GM23338 (cell line): ENCODE results near the gene TRAF3IP1. TPM values are rescaled to one million over a fixed set of nuclear protein-coding genes. Genes with fewer than 3 reads are reported as not detected.

Experiments used
- ATAC-seq: fragments of 200-7000 bp; cut with Tn5 transposase; 3 replicates; pipeline ENCODE4 v1.9.1; 2020
- DNase-seq: peaks from one replicate; pipeline ENCODE4 v3.0.0-alpha.2; 2015; ENCODE audit warnings: low spot score
- H2AFZ ChIP-seq: fragments of 200-600 bp; sonication (generic); 2 replicates; pipeline ENCODE4 v1.8.0; 2016; ENCODE audit warnings: antibody characterized with exemption, mild to moderate bottlenecking, moderate library complexity
- H3F3A ChIP-seq: fragments of 200-600 bp; sonication (generic); replicated peaks from 2 replicates; pipeline ENCODE4 v1.8.0; 2017; ENCODE audit warnings: antibody characterized with exemption, mixed run types, low read depth
- H3K27ac ChIP-seq: fragments of 200-600 bp; sonication (generic); 2 replicates; pipeline ENCODE4 v1.6.1; 2016; ENCODE audit warnings: low read depth
- H3K27me3 ChIP-seq: fragments of 200-600 bp; sonication (generic); 2 replicates; pipeline ENCODE4 v1.8.0; 2016; ENCODE audit warnings: mild to moderate bottlenecking, mixed run types, moderate library complexity; ENCODE audit not compliant: insufficient read depth
- H3K36me3 ChIP-seq: fragments of 200-600 bp; sonication (generic); 2 replicates; pipeline ENCODE4 v1.8.0; 2016; ENCODE audit warnings: mild to moderate bottlenecking; ENCODE audit not compliant: insufficient read depth
- H3K4me1 ChIP-seq: fragments of 200-600 bp; sonication (generic); 2 replicates; pipeline ENCODE4 v1.8.0; 2016; ENCODE audit warnings: mild to moderate bottlenecking, moderate library complexity; ENCODE audit not compliant: insufficient read depth
- H3K4me2 ChIP-seq: fragments of 200-600 bp; sonication (generic); 2 replicates; pipeline ENCODE4 v1.7.1; 2017; ENCODE audit warnings: mixed run types
- H3K4me3 ChIP-seq: fragments of 200-600 bp; sonication (generic); 2 replicates; pipeline ENCODE4 v1.6.1; 2016; ENCODE audit warnings: mixed run types
- H3K79me2 ChIP-seq: fragments of 200-600 bp; sonication (generic); replicated peaks from 2 replicates; pipeline ENCODE4 v1.8.0; 2017; ENCODE audit warnings: mild to moderate bottlenecking; ENCODE audit not compliant: insufficient read depth
- H3K9me2 ChIP-seq: fragments of 200-600 bp; sonication (generic); 2 replicates; pipeline ENCODE4 v1.8.0; 2017; ENCODE audit not compliant: insufficient read depth
- H4K20me1 ChIP-seq: fragments of 200-600 bp; sonication (generic); replicated peaks from 2 replicates; pipeline ENCODE4 v1.8.0; 2017; ENCODE audit warnings: mild to moderate bottlenecking; ENCODE audit not compliant: insufficient read depth
- H3K27ac Mint-ChIP-seq: 2 replicates; pipeline ENCODE4 v1.8.0; 2020; ENCODE audit warnings: inconsistent platforms, mild to moderate bottlenecking, moderate library complexity, mixed read lengths
- H3K27me3 Mint-ChIP-seq: 3 replicates; pipeline ENCODE4 v1.8.0; 2022; ENCODE audit warnings: low read depth, mild to moderate bottlenecking, moderate library complexity, mixed read lengths, inconsistent platforms; ENCODE audit not compliant: insufficient read depth, poor library complexity
- H3K36me3 Mint-ChIP-seq: 3 replicates; pipeline ENCODE4 v1.8.0; 2021; ENCODE audit warnings: low read depth, mild to moderate bottlenecking, inconsistent platforms, moderate library complexity, mixed read lengths
- H3K4me1 Mint-ChIP-seq: 3 replicates; pipeline ENCODE4 v1.8.0; 2020; ENCODE audit warnings: mild to moderate bottlenecking, inconsistent platforms, mixed read lengths
- H3K4me3 Mint-ChIP-seq: 3 replicates; pipeline ENCODE4 v1.8.0; 2021; ENCODE audit warnings: moderate library complexity, mild to moderate bottlenecking, inconsistent platforms, mixed read lengths
- H3K9me3 Mint-ChIP-seq: 3 replicates; pipeline ENCODE4 v1.8.0; 2020; ENCODE audit warnings: moderate library complexity, mild to moderate bottlenecking, inconsistent platforms, mixed read lengths
- CREB1 ChIP-seq: fragments of 250-450 bp; sonication (Bioruptor Pico); IDR thresholded peaks from 2 replicates; pipeline ENCODE4 v1.5.0; 2020; ENCODE audit warnings: low read depth, mild to moderate bottlenecking, moderate library complexity
- CTCF ChIP-seq, 2 experiments: fragments of 200-600 bp in 1 of 2; sonication (generic) in 1 of 2; conservative IDR thresholded peaks; 2 replicates each; pipeline versions ENCODE4 v1.5.1 to v1.6.1; 2016 to 2017; ENCODE audit warnings: antibody characterized with exemption in 2 of 2, low read depth in 2 of 2, mild to moderate bottlenecking in 2 of 2, moderate library complexity in 1 of 2
- ETS1 ChIP-seq: IDR thresholded peaks from 2 replicates; pipeline ENCODE4 v1.6.1; 2016; ENCODE audit warnings: antibody characterized with exemption
- EZH2 ChIP-seq: fragments of 200-600 bp; sonication (generic); IDR thresholded peaks from one replicate; pipeline ENCODE4 v1.8.0; 2017; ENCODE audit warnings: antibody characterized with exemption, mild to moderate bottlenecking, low read depth; ENCODE audit not compliant: unreplicated experiment
- EZH2phosphoT487 ChIP-seq: fragments of 200-600 bp; sonication (generic); IDR thresholded peaks from one replicate; pipeline ENCODE4 v1.8.1; 2018; ENCODE audit warnings: antibody characterized with exemption; ENCODE audit not compliant: unreplicated experiment
- JUNB ChIP-seq: IDR thresholded peaks from one replicate; pipeline ENCODE4 v1.6.1; 2016; ENCODE audit warnings: antibody characterized with exemption; ENCODE audit not compliant: unreplicated experiment
- NANOG ChIP-seq: IDR thresholded peaks from 2 replicates; pipeline ENCODE4 v1.6.1; 2016; ENCODE audit warnings: antibody characterized with exemption, borderline replicate concordance
- POLR2AphosphoS5 ChIP-seq: IDR thresholded peaks from 2 replicates; pipeline ENCODE4 v1.6.1; 2016; ENCODE audit warnings: antibody characterized with exemption, low read depth
- STAT1 ChIP-seq: IDR thresholded peaks from one replicate; pipeline ENCODE4 v1.6.1; 2016; ENCODE audit warnings: antibody characterized with exemption; ENCODE audit not compliant: unreplicated experiment
- ZNF114 ChIP-seq: fragments of 250-450 bp; sonication (Bioruptor Pico); IDR thresholded peaks from 2 replicates; pipeline ENCODE4 v1.5.0; 2020; ENCODE audit warnings: mild to moderate bottlenecking, moderate library complexity
- ZNF331 ChIP-seq: fragments of 250-450 bp; sonication (Bioruptor Pico); IDR thresholded peaks from 2 replicates; pipeline ENCODE4 v1.5.0; 2020; ENCODE audit warnings: low read depth, mild to moderate bottlenecking, moderate library complexity
- ZNF462 ChIP-seq: fragments of 250-450 bp; sonication (Bioruptor Pico); IDR thresholded peaks from 2 replicates; pipeline ENCODE4 v1.5.0; 2020; ENCODE audit warnings: mild to moderate bottlenecking, moderate library complexity
- polyA plus RNA-seq: library from polyadenylated mRNA; unstranded; fragments of >200 nt; fragmentation: Nextera tagmentation; extraction: Ambion mirVana; gene quantifications from 2 replicates; pipeline ENCODE4 v1.2.1, GENCODE V29; 2016
- total RNA-seq: library from RNA; depleted of rRNA; stranded (reverse); fragments of >200 nt; shearing (Covaris generic); gene quantifications from 2 replicates; pipeline ENCODE4 v1.2.3, GENCODE V29; 2014
- TF ChIP-seq, protein P1 (sequence below): IDR thresholded peaks from one replicate; pipeline ENCODE4 v1.6.1; 2018; ENCODE audit warnings: antibody characterized with exemption; ENCODE audit not compliant: unreplicated experiment

Gene TRAF3IP1
- total and polyA plus RNA-seq, 2 experiments from 2014 or later, result 12.5 to 20.7 TPM

GRCh38 chr2:238382381-238382781 lies 62.1 kb downstream of the TRAF3IP1 start:
- H4K20me1 ChIP-seq, result no peaks in the 10 kb centered on the region
- Mint-ChIP-seq H3K4me3 (no peak overlapping the region), H3K9me3 (peaks cover 8% of the 10 kb centered on the region), H3K4me1 (peaks cover 20% of the 10 kb centered on the region), H3K36me3 (peaks cover 12% of the 10 kb centered on the region), H3K27me3 (peaks cover 12% of the 10 kb centered on the region), H3K27ac (no peak overlapping the region)
- no peak overlapping the region for H3K4me3 ChIP-seq
- no peak for DNase-seq
- H3K4me1 ChIP-seq, result peaks cover 6% of the 10 kb centered on the region
- no peaks in the 10 kb centered on the region for H3K79me2 ChIP-seq
- H3K9me2 ChIP-seq, result no peaks in the 10 kb centered on the region
- H3K4me2 ChIP-seq, result no peak overlapping the region
- TF ChIP-seq STAT1, result no peak
- TF ChIP-seq NANOG, result no peak
- no peak for TF ChIP-seq ZNF331 (CRISPR knock-in tag)
- TF ChIP-seq ETS1, result no peak
- TF ChIP-seq CREB1, result no peak
- TF ChIP-seq, protein P1, sequence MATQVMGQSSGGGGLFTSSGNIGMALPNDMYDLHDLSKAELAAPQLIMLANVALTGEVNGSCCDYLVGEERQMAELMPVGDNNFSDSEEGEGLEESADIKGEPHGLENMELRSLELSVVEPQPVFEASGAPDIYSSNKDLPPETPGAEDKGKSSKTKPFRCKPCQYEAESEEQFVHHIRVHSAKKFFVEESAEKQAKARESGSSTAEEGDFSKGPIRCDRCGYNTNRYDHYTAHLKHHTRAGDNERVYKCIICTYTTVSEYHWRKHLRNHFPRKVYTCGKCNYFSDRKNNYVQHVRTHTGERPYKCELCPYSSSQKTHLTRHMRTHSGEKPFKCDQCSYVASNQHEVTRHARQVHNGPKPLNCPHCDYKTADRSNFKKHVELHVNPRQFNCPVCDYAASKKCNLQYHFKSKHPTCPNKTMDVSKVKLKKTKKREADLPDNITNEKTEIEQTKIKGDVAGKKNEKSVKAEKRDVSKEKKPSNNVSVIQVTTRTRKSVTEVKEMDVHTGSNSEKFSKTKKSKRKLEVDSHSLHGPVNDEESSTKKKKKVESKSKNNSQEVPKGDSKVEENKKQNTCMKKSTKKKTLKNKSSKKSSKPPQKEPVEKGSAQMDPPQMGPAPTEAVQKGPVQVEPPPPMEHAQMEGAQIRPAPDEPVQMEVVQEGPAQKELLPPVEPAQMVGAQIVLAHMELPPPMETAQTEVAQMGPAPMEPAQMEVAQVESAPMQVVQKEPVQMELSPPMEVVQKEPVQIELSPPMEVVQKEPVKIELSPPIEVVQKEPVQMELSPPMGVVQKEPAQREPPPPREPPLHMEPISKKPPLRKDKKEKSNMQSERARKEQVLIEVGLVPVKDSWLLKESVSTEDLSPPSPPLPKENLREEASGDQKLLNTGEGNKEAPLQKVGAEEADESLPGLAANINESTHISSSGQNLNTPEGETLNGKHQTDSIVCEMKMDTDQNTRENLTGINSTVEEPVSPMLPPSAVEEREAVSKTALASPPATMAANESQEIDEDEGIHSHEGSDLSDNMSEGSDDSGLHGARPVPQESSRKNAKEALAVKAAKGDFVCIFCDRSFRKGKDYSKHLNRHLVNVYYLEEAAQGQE, result no peak
- no peak for TF ChIP-seq POLR2AphosphoS5
- TF ChIP-seq CTCF (conservative IDR thresholded peaks at IDR 0.05; ENCODE audit: low read depth in 2 of 2), result no peak
- no peak for TF ChIP-seq EZH2
- TF ChIP-seq EZH2phosphoT487, result no peak
- TF ChIP-seq JUNB, result no peak
- no peak for TF ChIP-seq ZNF462
- no peak for TF ChIP-seq ZNF114
- H3K27me3 ChIP-seq, result no peaks in the 10 kb centered on the region
- no peaks in the 10 kb centered on the region for H3F3A ChIP-seq
- H2AFZ ChIP-seq, result no peak overlapping the region
- no peaks in the 10 kb centered on the region for H3K36me3 ChIP-seq
- no peak overlapping the region for H3K27ac ChIP-seq
- no peak for ATAC-seq
